DND-41 (cell line): ENCODE measurements around the gene CD63.
"Not testable (repeated sequence)": the region's sequence is repeated elsewhere in the genome, so short reads cannot be mapped to it uniquely, and the experiment has no call there.

ENCODE experiments used
- ATAC-seq: fragments of 200-7000 bp; cut with Tn5 transposase; 3 replicates; pipeline ENCODE4 v1.9.1; 2021; ENCODE audit warnings: low read depth; ENCODE audit not compliant: insufficient read depth
- DNase-seq: peaks from one replicate; pipeline ENCODE4 v3.0.0-alpha.2; 2020
- H2AFZ ChIP-seq: 2 replicates; pipeline ENCODE4 v1.6.0; 2012; ENCODE audit warnings: low read depth, low read length
- H3K27ac ChIP-seq: 2 replicates; pipeline ENCODE4 v1.5.1; 2012; ENCODE audit warnings: low read length, inconsistent platforms
- H3K27me3 ChIP-seq: fragments of 200-600 bp; sonication (generic); 2 replicates; pipeline ENCODE4 v1.6.0; 2012; ENCODE audit warnings: low read length, mild to moderate bottlenecking, inconsistent platforms; ENCODE audit not compliant: insufficient read depth, poor library complexity
- H3K36me3 ChIP-seq: 2 replicates; pipeline ENCODE4 v1.5.1; 2012; ENCODE audit warnings: low read length, inconsistent platforms; ENCODE audit not compliant: insufficient read depth
- H3K4me1 ChIP-seq: 2 replicates; pipeline ENCODE4 v1.5.1; 2012; ENCODE audit warnings: mild to moderate bottlenecking, low read length; ENCODE audit not compliant: insufficient read depth
- H3K4me2 ChIP-seq: 2 replicates; pipeline ENCODE4 v1.6.0; 2012; ENCODE audit warnings: mild to moderate bottlenecking, moderate library complexity, low read length, inconsistent platforms; ENCODE audit not compliant: insufficient read depth
- H3K4me3 ChIP-seq, 2 experiments: fragments of 200-600 bp in 1 of 2; shearing (Covaris generic) in 1 of 2; 2 replicates each; pipeline ENCODE4 v1.5.1; 2012 to 2016; ENCODE audit warnings: inconsistent platforms in 2 of 2, low read length in 2 of 2, mild to moderate bottlenecking in 2 of 2, low read depth in 1 of 2, moderate library complexity in 1 of 2
- H3K79me2 ChIP-seq: 2 replicates; pipeline ENCODE4 v1.6.0; 2012; ENCODE audit warnings: low read length, inconsistent platforms; ENCODE audit not compliant: insufficient read depth
- H3K9ac ChIP-seq: 2 replicates; pipeline ENCODE4 v1.6.0; 2012; ENCODE audit warnings: low read depth, mild to moderate bottlenecking, inconsistent platforms, low read length, moderate library complexity
- H3K9me3 ChIP-seq: 2 replicates; pipeline ENCODE4 v1.5.1; 2012; ENCODE audit warnings: low read length, moderate library complexity, mild to moderate bottlenecking, inconsistent platforms; ENCODE audit not compliant: insufficient read depth, severe bottlenecking
- H4K20me1 ChIP-seq: 2 replicates; pipeline ENCODE4 v1.6.0; 2012; ENCODE audit warnings: low read length; ENCODE audit not compliant: insufficient read depth
- EZH2 ChIP-seq: IDR thresholded peaks from 3 replicates; pipeline ENCODE4 v1.6.1; 2012; ENCODE audit warnings: borderline replicate concordance, low read depth, mild to moderate bottlenecking, moderate library complexity, low read length, inconsistent platforms; ENCODE audit not compliant: severe bottlenecking
- TF ChIP-seq, protein P1 (sequence below): IDR thresholded peaks from 2 replicates; pipeline ENCODE4 v1.5.1; 2012; ENCODE audit warnings: borderline replicate concordance, low read length, moderate library complexity, mild to moderate bottlenecking; ENCODE audit not compliant: poor library complexity, severe bottlenecking; ENCODE audit errors: extremely low read depth

Gene CD63

DNA sequence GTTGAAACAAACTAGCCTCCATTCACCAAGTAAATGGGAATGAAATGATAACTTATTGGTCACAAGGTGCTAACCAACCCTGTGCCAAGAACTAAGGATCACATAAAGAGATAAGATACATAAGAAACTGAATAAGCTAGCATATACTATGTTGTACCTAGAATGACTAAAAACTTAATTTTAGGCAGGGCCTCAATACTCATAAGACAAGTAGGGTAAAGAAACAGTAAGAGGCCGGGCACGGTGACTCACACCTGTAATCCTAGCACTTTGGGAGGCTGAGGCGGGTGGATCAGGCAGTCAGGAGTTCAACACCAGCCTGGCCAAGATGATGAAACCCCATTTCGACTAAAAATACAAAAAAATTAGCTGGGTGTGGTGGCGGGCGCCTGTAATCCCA is 31.9 kb upstream of the CD63 start:
- no peak for ATAC-seq
- H3K9ac ChIP-seq, result no peak overlapping the region

DNA sequence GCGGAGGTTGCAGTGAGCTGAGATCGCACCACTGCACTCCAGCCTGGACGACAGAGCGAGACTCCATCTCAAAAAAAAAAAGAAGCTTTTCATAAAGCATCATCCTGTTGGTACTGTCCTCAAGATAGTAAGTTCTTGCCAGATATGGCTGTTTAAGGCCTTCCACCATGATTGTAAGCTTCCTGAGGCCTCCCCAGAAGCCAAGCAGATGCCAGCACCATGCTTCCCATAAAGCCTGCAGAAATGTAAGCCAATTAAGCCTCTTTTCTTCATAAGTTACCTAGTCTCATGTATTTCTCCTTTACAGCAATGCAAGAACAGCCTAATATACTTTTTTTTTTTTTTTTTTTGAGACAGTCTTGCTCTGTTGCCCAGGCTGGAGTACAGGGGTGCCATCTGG is 29.8 kb upstream of the CD63 start:
- not testable (repeated sequence) for H3K9ac ChIP-seq, H4K20me1 ChIP-seq, H3K27me3 ChIP-seq, ATAC-seq, H3K9me3 ChIP-seq, H2AFZ ChIP-seq, H3K27ac ChIP-seq, H3K4me3 ChIP-seq, DNase-seq, H3K4me1 ChIP-seq, H3K79me2 ChIP-seq, H3K4me2 ChIP-seq
- peaks cover 96% of the 10 kb centered on the region for H3K36me3 ChIP-seq

More for the DNA sequence above, 31.9 kb upstream of the CD63 start:
- Histone ChIP-seq H3K4me3 (no peak overlapping the region), H3K36me3 (peaks cover 88% of the 10 kb centered on the region), H3K27ac (no peak overlapping the region), H4K20me1 (no peaks in the 10 kb centered on the region), H3K9me3 (no peaks in the 10 kb centered on the region), H3K27me3 (no peaks in the 10 kb centered on the region), H3K4me1 (no peaks in the 10 kb centered on the region), H3K4me2 (no peak overlapping the region), H2AFZ (no peak overlapping the region), H3K79me2 (peaks cover 7% of the 10 kb centered on the region)
- no peak for DNase-seq
- TF ChIP-seq EZH2, result no peak

DNA sequence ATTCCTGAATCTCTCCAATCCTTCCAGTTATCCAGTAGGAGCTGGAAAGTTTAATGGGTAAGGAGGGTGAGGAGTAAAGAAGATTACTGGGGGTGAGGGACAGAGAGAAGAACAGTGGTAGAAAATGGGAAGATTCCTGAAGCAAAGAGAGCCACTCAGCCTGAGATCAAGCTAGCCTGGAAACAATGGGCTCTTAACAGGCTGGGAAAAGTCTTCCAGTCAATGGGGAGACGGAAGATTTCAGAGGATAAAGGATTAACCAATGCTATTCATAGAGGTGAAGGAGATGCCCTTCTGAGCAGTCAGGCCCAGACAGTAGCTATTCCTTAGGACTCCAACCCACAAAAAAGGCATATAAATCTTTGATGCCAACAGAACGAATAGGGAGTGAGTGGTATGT is 28.9 kb upstream of the CD63 start:
- H3K36me3 ChIP-seq, result peaks cover 97% of the 10 kb centered on the region
- H3K27me3 ChIP-seq, result no peaks in the 10 kb centered on the region
- H3K79me2 ChIP-seq, result no peaks in the 10 kb centered on the region
- no peaks in the 10 kb centered on the region for H3K9me3 ChIP-seq
- ATAC-seq (peak; percentile 65), DNase-seq (no peak)
- no peaks in the 10 kb centered on the region for H3K4me1 ChIP-seq
- H3K9ac ChIP-seq, result no peak overlapping the region
- no peak overlapping the region for H3K4me2 ChIP-seq
- no peak for TF ChIP-seq EZH2
- TF ChIP-seq, protein P1, sequence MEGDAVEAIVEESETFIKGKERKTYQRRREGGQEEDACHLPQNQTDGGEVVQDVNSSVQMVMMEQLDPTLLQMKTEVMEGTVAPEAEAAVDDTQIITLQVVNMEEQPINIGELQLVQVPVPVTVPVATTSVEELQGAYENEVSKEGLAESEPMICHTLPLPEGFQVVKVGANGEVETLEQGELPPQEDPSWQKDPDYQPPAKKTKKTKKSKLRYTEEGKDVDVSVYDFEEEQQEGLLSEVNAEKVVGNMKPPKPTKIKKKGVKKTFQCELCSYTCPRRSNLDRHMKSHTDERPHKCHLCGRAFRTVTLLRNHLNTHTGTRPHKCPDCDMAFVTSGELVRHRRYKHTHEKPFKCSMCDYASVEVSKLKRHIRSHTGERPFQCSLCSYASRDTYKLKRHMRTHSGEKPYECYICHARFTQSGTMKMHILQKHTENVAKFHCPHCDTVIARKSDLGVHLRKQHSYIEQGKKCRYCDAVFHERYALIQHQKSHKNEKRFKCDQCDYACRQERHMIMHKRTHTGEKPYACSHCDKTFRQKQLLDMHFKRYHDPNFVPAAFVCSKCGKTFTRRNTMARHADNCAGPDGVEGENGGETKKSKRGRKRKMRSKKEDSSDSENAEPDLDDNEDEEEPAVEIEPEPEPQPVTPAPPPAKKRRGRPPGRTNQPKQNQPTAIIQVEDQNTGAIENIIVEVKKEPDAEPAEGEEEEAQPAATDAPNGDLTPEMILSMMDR, result no peak
- no peaks in the 10 kb centered on the region for H4K20me1 ChIP-seq
- no peak overlapping the region for H3K27ac ChIP-seq
- H2AFZ ChIP-seq, result no peak overlapping the region
- no peak overlapping the region for H3K4me3 ChIP-seq

DNA sequence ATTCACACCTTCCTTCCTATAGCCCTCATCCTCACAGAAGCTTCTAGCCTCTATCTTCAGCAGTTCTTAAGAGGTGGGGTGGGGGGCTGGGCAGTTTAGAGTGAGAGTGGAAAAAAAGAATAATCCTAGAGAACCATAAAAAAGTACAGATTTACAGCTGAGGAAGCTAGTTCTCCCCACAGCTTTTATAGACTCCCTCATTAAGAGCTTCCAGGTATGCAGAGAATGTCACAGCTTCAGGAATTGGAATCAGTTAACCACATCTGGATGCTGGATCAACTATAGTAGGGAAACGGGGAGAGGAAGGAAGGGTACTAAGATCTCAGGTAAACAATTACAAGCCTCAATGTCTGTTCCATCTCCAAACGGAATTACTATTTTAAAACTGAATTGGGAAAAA is 26.4 kb upstream of the CD63 start:
- no peaks in the 10 kb centered on the region for H4K20me1 ChIP-seq
- H3K79me2 ChIP-seq, result no peaks in the 10 kb centered on the region
- H3K27me3 ChIP-seq, result no peaks in the 10 kb centered on the region
- no peak for DNase-seq
- H3K9me3 ChIP-seq, result no peaks in the 10 kb centered on the region
- H3K27ac ChIP-seq, result no peak overlapping the region
- no peak overlapping the region for H3K4me3 ChIP-seq
- H2AFZ ChIP-seq, result no peak overlapping the region
- H3K4me1 ChIP-seq, result no peaks in the 10 kb centered on the region
- H3K36me3 ChIP-seq, result peaks cover 98% of the 10 kb centered on the region
- no peak for ATAC-seq
- H3K9ac ChIP-seq, result no peak overlapping the region
- H3K4me2 ChIP-seq, result no peak overlapping the region
- TF ChIP-seq, protein P1, result no peak
- no peak for TF ChIP-seq EZH2
